ENCODE measurements around the gene KIF11.
"Not testable (repeated sequence)": the region's sequence is repeated elsewhere in the genome, so short reads cannot be mapped to it uniquely, and the experiment has no call there.

Gene KIF11

DNA sequence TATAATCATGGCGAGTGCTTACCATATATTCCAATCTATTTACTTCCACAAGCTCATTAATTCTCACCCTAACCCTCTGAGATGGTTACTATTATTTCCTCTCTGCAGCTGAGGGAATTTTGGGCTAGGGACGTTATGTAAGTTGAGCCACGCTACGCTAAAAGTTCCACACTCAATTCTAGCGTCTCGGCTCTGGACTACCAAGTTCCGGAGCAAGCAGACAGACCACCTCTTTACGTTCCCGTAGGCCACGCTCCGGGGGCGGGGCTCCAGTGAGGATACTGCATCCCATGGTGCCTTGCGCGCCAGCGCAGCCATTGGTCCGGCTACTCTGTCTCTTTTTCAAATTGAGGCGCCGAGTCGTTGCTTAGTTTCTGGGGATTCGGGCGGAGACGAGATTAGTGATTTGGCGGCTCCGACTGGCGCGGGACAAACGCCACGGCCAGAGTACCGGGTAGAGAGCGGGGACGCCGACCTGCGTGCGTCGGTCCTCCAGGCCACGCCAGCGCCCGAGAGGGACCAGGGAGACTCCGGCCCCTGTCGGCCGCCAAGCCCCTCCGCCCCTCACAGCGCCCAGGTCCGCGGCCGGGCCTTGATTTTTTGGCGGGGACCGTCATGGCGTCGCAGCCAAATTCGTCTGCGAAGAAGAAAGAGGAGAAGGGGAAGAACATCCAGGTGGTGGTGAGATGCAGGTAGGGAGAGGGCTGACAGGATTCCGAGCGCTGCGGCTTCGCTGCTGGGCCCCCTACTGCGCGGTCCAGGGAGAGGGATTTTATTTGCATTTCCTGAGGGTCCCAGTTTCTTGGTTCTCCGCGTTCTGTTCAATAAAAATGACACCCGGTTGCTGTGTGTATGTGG, at the start of gene KIF11:
TSS of gene KIF11 (plus strand) at position 370 of the 858 bp plus-strand sequence. CDS start at position 616, 246 bp downstream.
- DNase-seq: peak; percentile 93 to 96 (median 96)

DNA sequence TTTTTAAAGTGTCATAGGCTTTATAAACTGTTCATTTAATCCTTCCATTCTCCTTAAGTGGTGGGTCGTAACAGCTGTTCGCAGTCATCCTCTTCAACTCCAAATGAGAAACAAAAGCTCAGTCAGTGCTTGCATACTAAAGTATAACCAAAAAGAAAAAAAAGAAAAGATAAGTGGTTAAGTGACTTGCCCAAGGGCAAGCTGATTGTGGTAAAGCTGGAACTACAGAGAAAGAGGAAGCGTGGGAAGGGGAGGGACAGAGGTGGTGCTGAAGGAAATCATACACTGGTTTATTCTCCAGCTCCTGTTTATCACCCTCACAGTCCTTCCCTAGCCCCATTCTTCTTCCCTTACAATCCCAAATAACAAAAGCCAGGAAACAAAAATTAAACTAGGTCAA, 48.6 kb upstream of the KIF11 start:
- DNase-seq: peak in 2 of 3 experiments; percentile 30 to 52

DNA sequence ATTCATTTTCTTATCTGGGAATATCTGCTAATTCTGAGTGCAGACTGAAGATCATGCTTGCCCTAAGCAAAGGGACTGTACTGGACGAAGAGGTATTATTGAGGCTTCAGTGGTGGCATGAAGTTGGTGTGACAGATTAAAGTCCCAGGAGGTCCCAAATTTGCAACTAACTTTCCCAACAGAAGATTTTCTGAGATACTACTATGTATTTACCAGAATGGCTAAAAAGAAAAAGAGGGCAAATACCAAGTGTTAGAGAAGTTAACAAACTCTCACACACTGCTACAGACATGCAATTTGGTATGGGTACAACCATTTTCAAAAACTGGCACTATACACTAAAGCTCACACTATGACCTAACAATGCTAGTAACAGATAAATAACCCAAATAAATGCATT, 47.4 kb upstream of the KIF11 start:
- no peak for DNase-seq

DNA sequence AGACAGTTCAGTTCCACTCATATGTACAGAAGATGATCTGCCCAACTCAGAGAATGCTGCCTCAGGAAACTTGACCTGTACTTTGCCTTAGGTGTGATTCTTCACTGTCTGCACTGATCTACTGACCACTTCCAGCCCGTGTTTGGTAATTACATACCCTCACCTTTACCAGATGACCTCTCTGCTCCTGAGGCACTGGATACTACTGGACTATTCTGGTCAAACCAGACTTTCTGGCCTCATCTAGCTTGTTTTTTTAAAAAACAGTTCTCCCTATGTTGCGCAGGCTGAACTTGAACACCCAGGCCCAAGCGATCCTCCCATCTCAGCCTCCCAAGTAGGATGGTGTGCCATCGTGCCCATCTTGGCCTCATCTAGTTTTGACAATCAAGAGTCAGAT, 45.3 kb upstream of the KIF11 start:
- no peak for DNase-seq

DNA sequence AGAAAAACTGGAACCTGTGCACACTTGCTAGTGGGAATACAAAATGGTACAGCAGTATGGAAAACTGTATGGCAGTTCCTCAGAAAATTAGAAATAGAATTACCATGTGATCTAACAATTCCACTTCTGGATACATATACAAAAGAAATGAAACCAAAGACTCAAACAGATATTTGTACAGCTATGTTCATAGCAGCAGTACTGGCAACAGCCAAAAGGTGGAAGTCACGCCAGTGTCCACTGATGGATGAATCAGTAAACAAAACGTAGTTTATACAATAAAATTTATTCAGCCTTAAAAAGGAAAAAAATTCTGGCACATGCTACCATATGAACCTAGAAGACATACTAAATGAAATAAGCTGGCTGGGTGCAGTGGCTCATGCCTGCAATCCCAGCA, 42.0 kb upstream of the KIF11 start:
- no peak for DNase-seq

DNA sequence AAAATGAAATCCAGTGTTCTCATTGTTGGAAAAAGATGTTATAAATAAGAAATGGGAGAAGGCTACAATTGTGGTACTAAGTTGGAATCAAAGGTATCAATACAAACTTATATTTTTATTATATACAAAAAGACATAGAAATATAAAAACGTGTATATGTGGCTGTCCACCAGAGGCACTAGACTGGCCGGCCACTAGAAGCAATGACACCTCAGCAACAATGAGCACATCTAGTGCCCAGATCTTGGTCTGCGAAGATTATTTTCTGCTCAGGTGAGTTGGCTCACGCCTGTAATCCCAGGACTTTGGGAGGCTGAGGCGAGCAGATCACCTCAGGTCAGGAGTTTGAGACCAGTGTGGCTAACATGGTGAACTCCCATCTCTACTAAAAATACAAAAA, 40.6 kb upstream of the KIF11 start:
- DNase-seq: no peak

DNA sequence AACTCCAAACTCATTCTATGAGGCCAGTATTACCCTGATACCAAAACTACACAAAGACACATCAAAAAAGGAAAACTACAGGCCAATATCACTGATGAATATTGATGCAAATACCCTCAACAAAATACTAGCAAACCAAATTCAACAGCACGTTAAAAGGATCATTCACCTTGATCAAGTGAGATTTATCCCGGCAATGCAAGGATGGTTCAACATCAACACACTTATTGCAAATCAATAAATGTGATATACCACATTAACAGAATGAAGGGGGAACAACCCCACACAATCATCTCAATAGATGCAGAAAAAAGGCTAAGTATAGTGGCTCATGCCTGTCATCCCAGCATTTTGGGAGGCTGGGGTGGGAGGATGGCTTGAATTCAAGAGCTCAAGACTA, 39.0 kb upstream of the KIF11 start:
- no peak for DNase-seq

DNA sequence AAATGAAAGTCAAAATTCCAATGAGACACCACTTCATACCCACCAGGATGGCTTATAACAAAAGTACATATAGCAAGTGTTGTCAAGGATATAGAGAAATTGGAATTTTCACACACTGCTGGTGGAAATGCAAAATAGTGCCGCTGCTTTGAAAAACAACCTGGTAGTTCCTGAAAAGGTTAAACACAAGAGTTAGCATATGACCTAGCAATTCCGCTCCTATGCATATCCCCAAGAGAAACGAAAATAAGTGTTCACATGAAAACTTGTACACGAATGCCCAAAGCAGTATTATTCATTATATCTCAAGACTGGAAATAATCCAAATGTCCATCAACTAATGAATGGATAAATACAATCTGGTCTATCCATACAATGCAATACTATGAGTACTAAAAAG, 33.9 kb upstream of the KIF11 start:
- DNase-seq: no peak

DNA sequence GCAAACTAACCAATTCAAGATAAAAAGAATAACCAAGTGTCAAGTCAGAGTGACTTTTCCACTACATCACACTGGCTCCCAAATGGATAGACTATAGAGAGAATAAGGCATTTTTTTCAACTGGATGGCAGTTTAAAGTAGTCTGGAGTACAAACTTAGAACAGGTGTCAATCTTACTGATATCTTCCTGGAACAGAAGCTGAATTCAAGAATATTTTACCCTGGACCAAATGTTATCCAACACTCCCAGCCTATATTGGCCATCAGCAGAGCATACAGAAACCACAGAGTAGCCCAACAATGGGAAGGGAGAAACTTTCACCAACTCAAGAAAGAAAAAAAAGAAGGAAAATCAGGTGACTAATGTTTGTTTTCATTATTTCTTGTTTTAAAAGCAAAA, 30.5 kb upstream of the KIF11 start:
- no peak for DNase-seq

DNA sequence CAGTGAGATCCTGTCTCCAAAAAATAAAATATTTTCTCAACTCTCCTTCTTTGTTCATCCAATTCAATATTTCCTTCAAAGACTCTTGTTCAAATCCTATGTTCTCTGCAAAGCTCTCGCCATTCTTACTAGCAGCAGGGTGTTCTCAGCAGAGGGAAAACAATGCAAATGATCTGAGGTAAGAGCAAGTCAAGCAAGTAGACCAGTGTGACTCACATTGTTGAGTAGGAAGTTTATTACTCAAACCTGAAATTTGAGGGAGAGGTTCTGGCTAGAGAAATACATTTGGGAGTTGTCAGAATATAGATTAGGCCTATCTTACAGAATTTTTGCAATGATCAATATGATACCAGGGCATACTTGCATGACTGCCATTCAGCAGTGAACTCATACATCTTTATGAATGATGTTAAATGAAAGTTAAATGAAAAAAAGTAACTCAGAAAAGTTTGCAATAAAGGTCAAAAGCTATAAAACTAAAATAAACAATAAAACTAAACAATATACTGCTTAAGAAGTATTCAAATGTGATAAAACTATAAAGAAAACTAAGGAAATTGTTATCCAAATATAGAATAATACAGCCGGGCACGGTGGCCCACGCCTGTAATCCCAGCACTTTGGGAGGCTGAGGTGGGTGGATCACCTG, 24.9 kb upstream of the KIF11 start:
- no peak for DNase-seq

DNA sequence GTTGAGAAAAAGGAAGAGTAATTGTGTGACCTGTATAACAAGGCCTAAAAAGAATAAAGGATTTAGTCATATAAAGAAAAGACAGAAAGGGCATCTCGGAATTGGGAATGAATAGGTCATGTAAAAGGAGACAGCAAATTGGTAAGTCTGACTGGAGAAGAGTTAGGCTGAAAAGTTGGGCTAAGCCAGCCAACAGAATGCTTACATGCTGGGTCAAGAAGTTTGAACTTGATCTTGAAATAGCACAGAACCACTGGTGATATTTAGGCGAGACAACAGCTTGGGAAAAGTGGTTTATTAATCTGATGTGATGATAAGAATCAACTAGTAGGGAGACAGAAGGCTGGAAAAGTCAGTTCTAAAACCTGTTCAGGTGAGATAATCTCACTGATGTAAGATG, 23.9 kb upstream of the KIF11 start:
- no peak for DNase-seq

DNA sequence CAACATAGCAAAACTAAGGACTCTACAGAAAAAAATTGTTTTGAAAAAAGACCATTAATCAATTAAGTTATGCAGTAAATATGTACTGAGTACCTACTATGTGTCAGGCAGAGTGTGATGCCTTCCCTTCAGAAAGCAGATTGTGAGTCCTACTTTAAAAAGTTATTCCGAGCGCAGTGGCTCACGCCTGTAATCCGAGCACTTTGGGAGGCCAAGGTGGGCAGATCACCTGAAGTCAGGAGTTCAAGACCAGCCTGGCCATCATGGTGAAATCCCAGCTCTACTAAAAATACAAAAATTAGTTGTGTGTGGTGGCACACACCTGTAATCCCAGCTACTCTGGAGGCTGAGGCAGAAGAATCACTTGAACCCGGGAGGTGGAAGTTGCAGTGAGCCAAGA, 23.3 kb upstream of the KIF11 start:
- DNase-seq: not testable (repeated sequence)

DNA sequence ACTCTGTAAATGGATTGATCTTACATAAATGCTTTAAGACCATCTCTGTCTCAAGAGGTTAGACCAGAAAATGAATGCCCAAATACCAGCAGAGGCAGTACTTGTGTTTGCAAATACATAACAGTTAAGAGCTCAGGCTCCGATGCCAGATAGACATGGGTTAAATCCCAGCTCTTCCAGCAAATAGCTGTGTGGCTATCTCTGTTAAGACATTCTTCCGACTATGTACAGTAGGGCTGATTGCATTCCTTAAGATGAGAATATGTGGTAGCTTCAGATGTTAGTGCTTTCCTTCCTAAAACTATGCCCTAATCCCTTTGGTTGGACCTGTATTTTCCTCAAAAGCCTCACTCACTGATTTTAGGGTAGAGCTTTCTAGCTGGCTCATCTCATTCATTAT, 21.3 kb upstream of the KIF11 start:
- DNase-seq: no peak

DNA sequence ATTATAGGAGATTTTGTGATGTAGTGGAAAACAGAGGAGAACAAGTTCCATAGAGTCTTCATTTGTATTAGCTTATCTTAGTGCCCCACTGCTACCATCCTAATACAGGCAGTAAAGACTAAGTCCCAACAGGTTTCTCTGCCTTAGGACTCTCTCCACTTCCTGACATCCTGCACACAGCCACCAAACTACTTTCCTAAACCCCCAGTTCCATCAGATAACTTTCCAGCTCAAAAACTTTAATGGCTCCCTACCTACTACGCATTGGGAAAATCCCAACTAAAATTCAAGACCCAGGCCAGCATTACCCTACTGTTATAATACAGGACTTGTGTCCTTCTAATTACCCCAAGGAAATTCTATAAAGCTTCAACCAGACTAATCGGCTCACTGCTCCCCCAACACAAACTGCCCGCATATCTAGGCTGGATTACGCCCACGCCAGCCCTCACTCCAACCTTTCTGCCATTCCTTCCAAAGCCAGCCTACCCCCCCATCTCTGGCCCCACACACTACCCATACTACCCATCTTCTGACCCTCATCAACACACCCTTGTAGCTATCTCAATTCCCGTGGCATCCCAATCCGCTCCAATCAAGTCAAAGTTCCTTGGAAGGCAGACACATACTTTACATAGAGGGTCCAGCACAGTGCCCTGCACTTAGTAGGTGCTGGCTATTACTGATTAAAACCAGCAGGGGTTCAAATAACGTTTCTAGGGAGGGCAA, 20.4 kb upstream of the KIF11 start:
- DNase-seq: no peak

DNA sequence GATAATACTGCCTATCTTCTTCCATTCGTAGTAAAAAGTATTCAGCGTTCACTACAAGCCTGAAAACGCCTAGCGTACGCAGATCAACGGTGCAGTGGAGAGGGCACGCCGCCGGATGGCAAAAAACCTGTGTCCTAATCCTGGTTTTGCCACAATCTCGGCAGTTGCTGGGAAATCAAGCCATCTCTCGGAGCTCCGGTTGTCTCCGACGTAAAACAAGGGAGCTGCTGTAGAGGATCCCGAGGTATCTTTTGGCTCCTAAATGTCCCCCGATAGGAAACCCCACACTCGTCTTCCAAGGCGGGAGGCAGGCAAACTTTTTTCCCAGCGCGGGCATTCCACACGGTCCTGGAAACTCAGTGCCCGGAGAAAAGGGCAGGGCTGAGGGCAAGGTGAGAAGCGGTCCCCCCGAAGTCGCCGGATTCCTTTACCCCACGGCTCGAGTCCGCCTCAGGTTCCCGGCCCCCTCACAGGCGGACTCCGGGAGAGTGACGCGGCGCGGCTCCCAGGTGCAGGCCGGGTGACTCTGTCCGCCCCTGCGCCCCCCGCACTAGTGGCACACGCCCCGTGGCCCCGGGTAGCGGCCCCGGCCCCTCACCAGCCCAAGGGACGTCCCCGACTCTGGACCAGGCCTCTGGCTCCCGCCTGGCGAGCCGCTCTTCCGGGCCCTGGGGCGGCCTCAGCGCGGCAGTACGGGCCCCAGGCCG, 19.7 kb upstream of the KIF11 start:
- peak; percentile 14 to 71 (median 59) for DNase-seq

DNA sequence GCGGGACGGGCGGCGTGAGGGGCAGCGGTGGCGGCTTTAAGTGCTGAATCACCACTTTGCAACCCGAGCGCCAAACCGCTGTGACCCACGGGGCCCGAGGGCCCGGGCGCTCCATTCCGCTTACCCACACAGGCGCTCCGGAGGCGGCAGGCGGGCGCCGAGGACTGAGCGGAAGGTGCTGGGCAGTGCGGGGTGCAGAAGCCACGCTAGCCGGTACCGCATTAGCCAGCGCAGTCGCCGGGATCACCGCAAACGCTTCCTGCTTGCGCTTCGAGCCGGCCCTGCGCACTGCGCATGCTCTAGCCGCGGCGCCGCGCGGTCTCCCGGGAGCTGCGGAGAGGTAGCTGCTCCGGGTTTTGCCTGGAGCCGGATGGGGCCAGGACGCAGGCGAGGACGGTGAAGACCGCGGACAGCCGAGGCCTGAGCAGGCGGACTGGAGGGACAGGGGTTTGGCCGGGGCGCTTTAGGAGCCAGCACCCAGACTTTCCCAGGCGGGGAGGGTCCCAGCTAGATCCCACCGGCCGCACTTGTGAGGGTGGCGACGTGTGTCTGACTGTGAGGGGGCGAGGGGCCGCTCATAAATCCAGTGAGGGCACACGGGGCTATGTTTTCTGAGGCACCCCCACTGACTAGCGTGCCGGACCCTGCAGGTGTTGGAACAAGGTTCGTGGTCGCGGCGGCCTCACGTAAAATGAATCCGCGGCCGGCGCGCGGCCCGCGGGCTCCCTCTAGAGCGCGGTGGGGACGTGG, 19.0 kb upstream of the KIF11 start, which contains the start of gene IDE:
TSS of gene IDE (minus strand) at position 296 of the 750 bp plus-strand sequence. CDS start at position 222, 74 bp downstream.
- peak; percentile 73 to 90 (median 86) for DNase-seq

DNA sequence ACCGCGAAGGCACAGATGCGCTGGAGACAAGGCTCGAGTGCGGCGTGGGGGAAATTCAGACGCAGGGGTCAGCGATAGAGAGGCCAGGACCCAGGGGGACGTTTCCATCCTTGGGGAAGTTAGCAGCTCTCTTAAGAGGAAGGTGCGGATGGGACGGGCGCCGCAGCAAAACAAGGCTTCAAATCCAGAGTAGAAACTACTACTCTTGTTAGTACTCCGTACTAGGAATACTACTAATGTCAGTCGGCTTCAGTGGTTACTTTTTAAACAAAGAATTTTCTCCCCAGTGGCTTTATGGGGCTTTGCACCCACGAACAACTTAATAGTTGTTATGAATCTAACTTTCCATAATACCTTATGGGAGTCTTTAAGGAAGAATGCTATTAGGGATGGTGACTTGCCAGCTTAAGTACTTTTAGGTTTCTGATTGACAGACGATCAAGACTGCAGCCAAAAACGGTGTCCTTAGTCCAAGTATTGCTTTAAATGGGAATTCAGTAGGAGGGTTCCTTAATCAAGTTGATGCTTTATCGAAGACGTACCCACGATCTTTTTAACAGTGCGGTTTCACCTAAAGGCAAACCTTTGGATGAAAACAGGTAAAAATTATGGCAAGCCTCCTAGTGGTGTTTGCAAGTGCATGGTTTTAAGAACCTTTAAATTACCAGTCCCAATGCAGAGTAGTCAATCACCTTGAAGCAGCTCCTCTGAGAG, 18.2 kb upstream of the KIF11 start:
- DNase-seq: peak in 1 of 3 experiments; percentile 37

DNA sequence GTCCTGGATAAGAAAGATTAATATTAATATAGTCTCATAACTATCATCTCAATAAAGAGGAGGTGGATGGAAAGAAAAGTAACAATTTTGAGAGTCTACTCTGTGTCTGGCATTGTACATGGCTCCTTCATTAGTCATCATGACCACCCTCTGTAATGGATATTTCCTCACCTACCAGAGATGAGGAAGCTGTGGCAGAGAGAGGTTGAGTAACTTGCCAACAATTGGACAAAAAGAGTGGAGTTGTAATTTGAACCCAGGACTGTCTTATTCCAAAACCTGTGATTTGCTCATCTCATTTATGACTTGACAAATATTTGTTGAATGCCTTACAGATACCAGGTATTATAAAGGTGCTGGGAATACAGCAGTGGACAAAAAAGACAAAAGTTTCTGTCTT, 17.0 kb upstream of the KIF11 start:
- DNase-seq: no peak

DNA sequence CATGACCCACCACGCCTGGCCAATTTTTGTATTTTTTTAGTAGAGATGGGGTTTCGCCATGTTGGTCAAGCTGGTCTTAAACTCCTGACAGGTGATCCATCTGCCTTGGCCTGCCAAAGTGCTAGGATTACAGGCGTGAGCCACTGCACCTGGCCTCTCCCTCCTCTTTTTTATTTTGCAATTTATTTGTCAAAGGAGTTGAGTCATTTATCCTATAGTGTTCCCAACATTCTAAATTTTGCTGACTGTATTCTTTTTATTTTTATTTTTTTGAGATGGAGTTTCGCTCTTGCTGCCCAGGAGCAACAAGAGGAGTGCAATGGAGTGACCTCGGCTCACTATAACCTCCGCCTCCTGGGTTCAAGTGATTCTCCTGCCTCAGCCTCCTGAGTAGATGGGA, 10.6 kb upstream of the KIF11 start:
- DNase-seq: not testable (repeated sequence)

DNA sequence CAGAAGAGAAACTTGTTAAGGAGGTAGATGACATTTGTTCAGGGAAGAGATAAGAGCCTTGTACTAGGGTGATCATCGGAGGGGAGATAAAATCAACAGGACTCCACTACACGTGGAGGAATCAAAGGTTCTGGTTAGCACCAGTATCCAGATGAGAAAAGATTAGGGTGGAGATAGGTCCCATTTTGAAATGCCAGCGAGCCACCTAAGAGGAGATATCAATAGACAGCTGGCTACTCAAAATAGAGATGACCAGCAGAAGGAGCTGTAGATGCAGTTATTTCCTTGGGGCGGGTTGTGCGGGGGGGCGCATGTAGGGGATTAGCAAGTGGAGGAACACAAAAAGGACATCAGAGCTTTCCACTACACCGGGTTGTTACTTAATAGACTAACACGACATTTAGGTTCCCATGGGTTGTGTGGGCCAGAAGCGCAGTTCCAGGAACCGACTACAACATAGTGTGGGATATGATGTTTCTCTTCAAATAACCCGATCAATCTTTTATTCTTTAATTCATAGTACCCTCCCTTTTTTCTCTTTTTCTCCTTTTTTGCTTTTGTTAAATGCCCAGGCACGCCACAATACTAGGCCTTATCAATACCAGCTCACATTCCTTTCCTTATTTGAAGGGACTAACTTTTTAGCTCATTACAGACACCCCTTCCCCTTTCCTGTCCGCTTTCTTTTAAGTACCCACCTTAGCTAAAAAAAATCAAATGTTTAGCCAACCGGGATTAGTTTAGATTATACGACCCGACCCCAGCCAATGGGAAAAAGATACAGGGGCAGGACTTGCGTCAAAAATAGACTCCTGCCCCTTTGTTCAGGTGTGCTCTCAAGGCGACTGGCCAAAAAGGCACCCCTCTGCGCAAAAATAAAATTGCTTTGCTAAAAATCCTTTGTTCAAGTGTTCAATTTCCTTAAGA, 2.0 kb upstream of the KIF11 start:
- DNase-seq: peak in 2 of 3 experiments; percentile 39 to 57

All from NCI-H1417 (cell line).